SK-N-SH treated with all-trans-retinoic acid at 6 μM for 48 hours (cell line): Measurements from ENCODE around the gene RCOR1.

Source experiments
- ATAC-seq: fragments of 200-7000 bp; cut with Tn5 transposase; 3 replicates; pipeline ENCODE4 v1.9.1; 2020; ENCODE audit warnings: mild to moderate bottlenecking, moderate library complexity
- ARNTL ChIP-seq: fragments of 450-650 bp; formaldehyde crosslinking; IDR thresholded peaks from 2 replicates; pipeline ENCODE4 v1.5.0; 2020; ENCODE audit warnings: low read depth, mild to moderate bottlenecking, moderate library complexity, borderline replicate concordance
- BACH2 ChIP-seq: fragments of 250-450 bp; sonication (Bioruptor Pico); IDR thresholded peaks from 2 replicates; pipeline ENCODE4 v1.9.0; 2021; ENCODE audit warnings: mild to moderate bottlenecking, borderline replicate concordance
- CREB5 ChIP-seq: fragments of 250-450 bp; sonication (Bioruptor Pico); IDR thresholded peaks from 2 replicates; pipeline ENCODE4 v1.5.1; 2020; ENCODE audit warnings: low read depth, mild to moderate bottlenecking, moderate library complexity
- CSRNP3 ChIP-seq: fragments of 250-450 bp; sonication (Bioruptor Pico); IDR thresholded peaks from 2 replicates; pipeline ENCODE4 v1.5.1; 2021; ENCODE audit warnings: mild to moderate bottlenecking, moderate library complexity
- ESRRG ChIP-seq: fragments of 250-450 bp; sonication (Bioruptor Pico); IDR thresholded peaks from 2 replicates; pipeline ENCODE4 v1.6.1; 2021; ENCODE audit warnings: mild to moderate bottlenecking
- GLIS3 ChIP-seq: fragments of 250-450 bp; sonication (Bioruptor Pico); IDR thresholded peaks from 2 replicates; pipeline ENCODE4 v1.5.0; 2020; ENCODE audit warnings: mild to moderate bottlenecking, moderate library complexity
- ISL1 ChIP-seq: fragments of 250-450 bp; sonication (Bioruptor Pico); IDR thresholded peaks from 2 replicates; pipeline ENCODE4 v2.1.2; 2022; ENCODE audit warnings: mild to moderate bottlenecking, moderate library complexity
- OSR1 ChIP-seq: fragments of 250-450 bp; sonication (Bioruptor Pico); IDR thresholded peaks from 2 replicates; pipeline ENCODE4 v1.8.0; 2022; ENCODE audit warnings: moderate library complexity, mild to moderate bottlenecking, inconsistent platforms
- PATZ1 ChIP-seq: fragments of 250-450 bp; sonication (Bioruptor Pico); IDR thresholded peaks from 2 replicates; pipeline ENCODE4 v1.8.0; 2020; ENCODE audit warnings: mild to moderate bottlenecking, moderate library complexity, borderline replicate concordance
- POU6F1 ChIP-seq: fragments of 250-450 bp; sonication (Bioruptor Pico); IDR thresholded peaks from 2 replicates; pipeline ENCODE4 v1.8.0; 2021; ENCODE audit warnings: low read depth, mild to moderate bottlenecking, moderate library complexity, borderline replicate concordance
- PPARA ChIP-seq: fragments of 250-450 bp; sonication (Bioruptor Pico); IDR thresholded peaks from 2 replicates; pipeline ENCODE4 v1.5.0; 2020; ENCODE audit warnings: mild to moderate bottlenecking, borderline replicate concordance
- RARB ChIP-seq: fragments of 250-450 bp; sonication (Bioruptor Pico); IDR thresholded peaks from 2 replicates; pipeline ENCODE4 v1.8.0; 2021; ENCODE audit warnings: mild to moderate bottlenecking, moderate library complexity
- SNAI2 ChIP-seq: fragments of 250-450 bp; sonication (Bioruptor Pico); IDR thresholded peaks from 2 replicates; pipeline ENCODE4 v1.5.0; 2020; ENCODE audit warnings: mild to moderate bottlenecking, moderate library complexity
- TOX ChIP-seq: fragments of 250-450 bp; sonication (Bioruptor Pico); IDR thresholded peaks from 2 replicates; pipeline ENCODE4 v1.8.0; 2021; ENCODE audit warnings: mild to moderate bottlenecking, moderate library complexity, borderline replicate concordance
- TSHZ2 ChIP-seq: fragments of 250-450 bp; sonication (Bioruptor Pico); IDR thresholded peaks from 2 replicates; pipeline ENCODE4 v1.5.0; 2020; ENCODE audit warnings: mild to moderate bottlenecking, moderate library complexity
- ZC3H10 ChIP-seq: fragments of 250-450 bp; sonication (Bioruptor Pico); IDR thresholded peaks from 2 replicates; pipeline ENCODE4 v1.5.1; 2021; ENCODE audit warnings: mild to moderate bottlenecking, moderate library complexity
- ZFP3 ChIP-seq: fragments of 250-450 bp; sonication (Bioruptor Pico); IDR thresholded peaks from 2 replicates; pipeline ENCODE4 v1.5.0; 2020; ENCODE audit warnings: mild to moderate bottlenecking, moderate library complexity
- ZFP30 ChIP-seq: fragments of 450-650 bp; formaldehyde crosslinking; IDR thresholded peaks from 2 replicates; pipeline ENCODE4 v1.5.0; 2022; ENCODE audit warnings: mild to moderate bottlenecking, moderate library complexity
- ZNF565 ChIP-seq: fragments of 450-650 bp; formaldehyde crosslinking; conservative IDR thresholded peaks from 2 replicates; pipeline ENCODE4 v1.5.0; 2020; ENCODE audit warnings: low read depth, mild to moderate bottlenecking, moderate library complexity
- ZNF70 ChIP-seq: fragments of 450-650 bp; formaldehyde crosslinking; IDR thresholded peaks from 2 replicates; pipeline ENCODE4 v1.5.0; 2020; ENCODE audit warnings: mild to moderate bottlenecking, moderate library complexity
- ZNF8 ChIP-seq: fragments of 450-650 bp; formaldehyde crosslinking; IDR thresholded peaks from 2 replicates; pipeline ENCODE4 v1.5.0; 2020; ENCODE audit warnings: mild to moderate bottlenecking, moderate library complexity

RCOR1 gene

GRCh38 chr14:102695167-102695555, 102.7 kb downstream of the RCOR1 start (continued):
- TF ChIP-seq POU6F1, result no peak
- no peak for TF ChIP-seq GLIS3 (CRISPR knock-in tag)
- TF ChIP-seq ARNTL, result no peak

- no peak for TF ChIP-seq CSRNP3 (CRISPR knock-in tag)
- no peak for TF ChIP-seq ZFP3 (CRISPR knock-in tag)
- no peak for TF ChIP-seq TOX (CRISPR knock-in tag)
- no peak for TF ChIP-seq ZNF70 (CRISPR knock-in tag)
- no peak for TF ChIP-seq ARNTL
- TF ChIP-seq ISL1 (CRISPR knock-in tag), result no peak
- no peak for TF ChIP-seq ZNF565
- no peak for TF ChIP-seq ZC3H10 (CRISPR knock-in tag)
- no peak for ATAC-seq
Observed at GRCh38 chr14:102696332-102696731, 103.9 kb downstream of the RCOR1 start.

GRCh38 chr14:102696856-102697495, 104.5 kb downstream of the RCOR1 start:
- peak; percentile 34; the same call in 2 of the 3 replicates for ATAC-seq
- TF ChIP-seq GLIS3 (CRISPR knock-in tag) (no peak), BACH2 (no peak), PPARA (CRISPR knock-in tag) (no peak), PATZ1 (no peak), TSHZ2 (no peak), SNAI2 (CRISPR knock-in tag) (no peak), OSR1 (no peak), RARB (no peak), ESRRG (CRISPR knock-in tag) (no peak), POU6F1 (no peak), ZNF565 (no peak), CREB5 (CRISPR knock-in tag) (no peak), TOX (CRISPR knock-in tag) (no peak), ZFP3 (CRISPR knock-in tag) (no peak), ZNF8 (CRISPR knock-in tag) (no peak), ISL1 (CRISPR knock-in tag) (no peak), ZFP30 (CRISPR knock-in tag) (no peak), CSRNP3 (CRISPR knock-in tag) (no peak)
- TF ChIP-seq, all 23 proteins: peak for 0
